GM19043 (cell line): Measurements from ENCODE around the gene FOXS1.
"Not testable (repeated sequence)": the region's sequence is repeated elsewhere in the genome, so short reads cannot be mapped to it uniquely, and the experiment has no call there.

Source experiments
- ATAC-seq: cut with Tn5 transposase; IDR thresholded peaks from one replicate; pipeline ENCODE4 v1.9.1; 2021; ENCODE audit warnings: low read depth; ENCODE audit not compliant: unreplicated experiment

Gene FOXS1

DNA sequence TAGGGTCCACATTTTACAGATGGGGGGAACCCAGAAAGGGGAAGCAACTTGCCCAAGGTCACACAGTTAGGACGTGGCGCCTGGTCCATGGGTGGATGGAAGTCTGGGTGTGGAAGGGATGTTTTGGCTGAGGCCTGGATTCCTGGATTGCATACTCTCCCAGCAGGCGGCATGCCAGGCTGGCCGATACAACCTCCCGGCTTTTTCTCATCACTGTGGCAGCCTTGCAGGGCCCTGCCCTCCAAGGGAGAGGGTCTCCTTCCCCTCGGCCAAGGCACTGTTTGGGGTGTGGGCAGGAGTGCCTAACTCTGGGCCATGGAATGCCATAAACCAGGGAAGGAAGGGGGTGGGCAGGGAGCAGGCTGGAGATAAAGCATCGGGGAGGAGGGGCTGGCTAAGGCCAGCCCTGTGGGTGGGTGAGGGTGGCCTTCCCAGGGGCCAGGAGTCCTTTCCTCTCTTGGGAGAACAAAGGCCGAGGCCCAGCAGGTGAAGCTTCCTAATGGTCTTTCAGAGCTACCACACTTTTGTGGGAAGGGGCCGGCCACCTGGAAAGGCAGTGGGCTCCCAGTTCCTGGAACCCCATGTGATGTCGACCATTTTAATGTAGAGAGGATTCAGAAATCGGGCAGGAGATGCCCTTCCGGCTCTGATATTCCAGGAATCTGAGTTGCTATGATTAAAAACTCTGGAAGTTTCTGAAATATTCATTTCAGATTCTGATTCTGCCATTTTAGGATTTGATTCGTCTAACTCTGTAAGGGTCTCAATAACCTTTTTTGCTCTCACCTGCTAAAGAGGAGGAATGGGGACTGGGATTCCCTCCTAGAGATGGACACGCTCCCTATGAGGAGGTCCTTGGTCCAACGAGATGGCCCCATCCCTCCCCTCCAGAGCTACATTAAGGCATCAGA lies 4.2 kb downstream of the FOXS1 start:
- no peak for ATAC-seq

DNA sequence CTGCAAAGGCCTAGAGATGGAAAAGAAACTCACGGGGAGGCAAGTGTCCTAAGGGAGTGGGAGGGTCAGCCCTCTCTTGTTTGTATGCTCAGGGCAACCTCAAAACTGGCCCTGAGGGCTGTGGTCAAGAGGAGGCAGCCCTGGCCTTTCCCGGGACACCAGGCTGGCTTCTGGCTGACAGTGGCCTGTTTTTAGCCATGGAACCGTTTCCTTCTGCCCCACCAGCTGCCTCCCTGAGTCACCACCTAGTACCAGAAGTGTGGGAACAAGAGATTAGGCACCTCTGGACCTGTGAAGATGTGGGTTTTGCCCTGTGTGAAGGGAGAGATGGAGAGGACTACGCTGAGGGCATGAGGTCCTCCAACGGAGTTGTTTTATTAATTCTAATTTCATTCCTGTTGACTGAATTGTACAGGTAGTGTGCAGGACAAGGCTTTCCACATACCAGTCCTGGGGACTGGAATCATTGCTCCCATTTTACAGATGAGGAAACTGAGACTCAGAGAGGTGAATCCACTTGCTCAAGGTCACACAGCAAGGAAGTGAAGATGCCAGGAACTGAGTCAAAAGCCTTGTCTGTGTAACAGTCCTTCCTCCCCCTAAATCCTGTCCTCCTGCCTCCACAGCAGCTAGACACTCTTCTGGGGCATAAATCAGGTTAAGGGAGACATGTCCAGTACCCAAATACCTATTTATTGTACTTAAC lies 5.5 kb downstream of the FOXS1 start:
- no peak for ATAC-seq

GRCh38 chr20:31838646-31839292 lies 6.6 kb downstream of the FOXS1 start:
- no peak for ATAC-seq

GRCh38 chr20:31837896-31838397 lies 7.5 kb downstream of the FOXS1 start:
- no peak for ATAC-seq

DNA sequence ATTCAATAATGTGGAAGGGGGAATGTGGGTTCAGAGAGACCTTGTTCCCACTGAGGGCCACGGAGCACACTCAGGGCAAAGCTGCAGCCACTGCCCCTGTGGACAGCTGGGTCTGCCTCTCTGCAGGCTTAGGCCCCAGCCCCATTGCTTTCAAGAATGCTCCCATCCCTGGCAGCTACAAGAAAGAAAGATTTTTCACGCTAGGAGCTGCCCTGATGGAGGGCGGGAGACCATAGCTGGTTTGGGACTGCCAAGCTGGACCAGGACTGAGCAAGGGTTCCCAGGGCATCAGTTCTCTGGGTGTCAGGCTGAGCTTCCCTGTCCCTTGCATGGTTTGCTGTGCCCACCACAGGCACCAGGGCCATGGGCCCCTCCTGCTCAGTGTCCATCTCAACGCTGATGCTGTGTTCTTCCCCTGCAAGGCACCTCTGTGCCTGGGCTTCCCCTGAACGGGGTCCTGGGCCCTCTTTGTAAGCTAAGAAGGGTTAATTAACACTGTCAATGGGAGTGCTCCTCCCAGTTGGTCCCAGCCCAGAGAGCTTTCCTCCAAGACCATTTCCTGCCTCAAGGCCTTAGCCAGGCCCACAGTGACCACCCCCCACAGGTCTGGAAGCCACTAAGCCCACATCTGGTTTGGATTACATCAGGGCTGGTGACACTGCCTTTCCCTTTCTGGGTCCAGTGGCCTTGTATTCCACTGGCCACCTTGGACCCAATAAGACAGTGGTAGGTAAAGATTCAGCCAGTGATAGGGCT lies 8.4 kb downstream of the FOXS1 start:
- no peak for ATAC-seq

GRCh38 chr20:31835977-31836852 lies 9.2 kb downstream of the FOXS1 start:
- peak; percentile 67 for ATAC-seq

- ATAC-seq, result no peak
Measured at GRCh38 chr20:31835554-31835953, 9.8 kb downstream of the FOXS1 start.

DNA sequence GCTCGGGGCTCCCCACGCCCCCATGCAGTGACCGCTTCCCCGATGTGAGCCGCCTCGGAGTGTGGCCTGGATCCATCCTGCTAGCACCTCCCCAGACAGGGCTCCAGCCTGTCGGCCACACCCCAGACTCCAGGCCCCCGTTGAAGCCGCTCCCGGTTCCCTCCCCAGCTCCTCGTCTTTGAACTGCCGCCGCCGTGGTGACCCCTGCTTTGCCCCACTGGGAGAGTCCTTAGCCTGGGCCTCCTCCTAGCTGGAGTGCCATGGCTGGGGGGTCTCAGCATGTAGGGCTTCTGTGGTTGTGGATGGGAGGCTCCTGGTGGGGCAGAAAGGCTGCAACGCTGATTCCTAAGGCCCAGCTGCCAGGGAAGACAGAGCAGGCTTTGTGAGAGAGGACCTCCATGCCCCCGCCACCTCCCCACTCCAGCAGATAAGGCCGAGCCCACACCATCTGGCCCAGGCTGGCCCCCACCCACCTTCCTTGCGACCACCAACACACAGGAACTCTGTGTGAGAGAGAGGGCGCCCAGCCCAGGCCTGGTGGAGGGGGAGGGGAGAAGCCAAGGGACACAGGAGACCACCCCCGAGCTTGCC lies 11.4 kb downstream of the FOXS1 start:
- ATAC-seq, result no peak

GRCh38 chr20:31833130-31833930 lies 12.1 kb downstream of the FOXS1 start:
- no peak for ATAC-seq

GRCh38 chr20:31831771-31832306 lies 13.6 kb downstream of the FOXS1 start:
- ATAC-seq, result no peak

- no peak for ATAC-seq
Measured at GRCh38 chr20:31831211-31831610, 14.2 kb downstream of the FOXS1 start.

- ATAC-seq, result no peak
Measured at GRCh38 chr20:31830406-31830981, 14.9 kb downstream of the FOXS1 start.

DNA sequence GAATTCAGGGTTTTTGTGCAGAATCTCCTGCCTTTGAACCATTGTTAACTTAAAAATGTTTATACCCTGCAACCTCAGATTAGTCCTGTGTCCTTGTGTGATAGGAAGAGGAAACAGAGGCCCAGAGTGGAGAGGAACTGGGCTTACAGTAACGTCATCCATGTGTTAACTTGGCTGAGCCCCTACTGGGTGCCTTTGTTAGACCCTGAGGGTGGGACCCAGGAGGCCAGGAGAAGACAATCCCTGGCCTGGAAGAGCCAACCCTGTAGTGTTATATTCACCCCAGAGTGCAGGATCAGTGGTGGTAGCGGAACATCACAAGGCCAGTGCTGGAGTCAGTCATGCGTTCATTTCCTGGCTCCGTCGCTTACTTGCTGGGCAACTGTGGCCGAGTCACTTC lies 15.7 kb downstream of the FOXS1 start:
- ATAC-seq, result no peak

DNA sequence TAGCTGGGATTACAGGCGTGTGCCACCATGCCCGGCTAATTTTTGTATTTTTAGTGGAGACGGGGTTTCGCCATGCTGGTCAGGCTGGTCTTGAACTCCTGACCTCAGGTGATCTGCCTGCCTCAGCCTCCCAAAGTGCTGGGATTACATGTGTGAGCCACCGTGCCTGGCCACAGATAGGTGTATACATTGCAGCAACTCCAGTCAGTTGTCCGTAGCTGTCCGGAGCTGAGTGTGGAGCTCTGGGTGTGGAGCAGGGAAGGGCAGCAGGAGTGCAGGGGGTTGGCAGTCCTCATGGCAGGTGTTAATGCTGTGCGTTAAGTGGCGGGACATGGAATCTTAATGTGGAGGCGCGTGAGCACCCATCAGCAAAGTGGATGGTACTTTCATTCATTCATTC lies 17.4 kb downstream of the FOXS1 start:
- not testable (repeated sequence) for ATAC-seq

DNA sequence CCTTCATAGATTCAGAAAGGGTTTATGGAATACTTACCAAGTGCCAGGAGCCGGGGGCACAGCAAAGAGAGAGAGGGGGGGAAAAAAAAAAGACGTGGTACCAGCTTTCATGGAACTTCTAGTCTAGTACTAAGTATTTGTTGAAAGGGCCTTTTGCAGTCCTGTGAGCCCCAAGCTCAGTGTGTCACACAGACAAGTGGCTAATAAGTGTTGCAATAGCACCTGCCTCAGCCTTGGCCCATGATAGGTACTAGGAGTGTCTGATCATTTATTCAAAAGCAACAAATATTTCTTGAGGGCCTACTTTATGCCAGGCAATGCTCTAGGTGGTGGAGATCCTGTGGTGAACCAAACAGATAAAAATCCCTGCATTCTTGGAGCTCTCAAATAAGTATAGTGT lies 18.3 kb downstream of the FOXS1 start:
- ATAC-seq, result no peak

- no peak for ATAC-seq
Measured at GRCh38 chr20:31826074-31826473, 19.3 kb downstream of the FOXS1 start.

GRCh38 chr20:31824554-31825313 lies 20.7 kb downstream of the FOXS1 start:
- ATAC-seq, result no peak
